Colonic mucosa (tissue), 4 donors: ENCODE measurements around the gene SH3GLB1. TPM values are rescaled to one million over a fixed set of nuclear protein-coding genes. Genes with fewer than 3 reads are reported as not detected.
"Not testable (repeated sequence)": the region's sequence is repeated elsewhere in the genome, so short reads cannot be mapped to it uniquely, and the experiment has no call there.

Experiments used
- DNase-seq: peaks from one replicate; pipeline ENCODE4 v3.0.0-alpha.2; 2020
- H3K27ac ChIP-seq: fragments of 200-600 bp; one replicate; pipeline ENCODE4 v1.8.0; 2021
- H3K27me3 ChIP-seq: fragments of 200-600 bp; one replicate; pipeline ENCODE4 v1.8.0; 2021
- H3K36me3 ChIP-seq: fragments of 200-600 bp; one replicate; pipeline ENCODE4 v1.8.0; 2021
- H3K4me1 ChIP-seq: fragments of 200-600 bp; one replicate; pipeline ENCODE4 v1.8.0; 2021; ENCODE audit warnings: mild to moderate bottlenecking
- H3K4me3 ChIP-seq: fragments of 200-600 bp; one replicate; pipeline ENCODE4 v1.8.0; 2021
- H3K9ac ChIP-seq, 2 donors: one replicate each; pipeline ENCODE4 v1.7.0; 2013; ENCODE audit warnings: control low read depth in 2 of 2, low read depth in 2 of 2, low read length in 2 of 2
- H3K9me3 ChIP-seq: fragments of 200-600 bp; one replicate; pipeline ENCODE4 v1.8.0; 2021
- intact Hi-C: fragments of 100-400 bp; cut with DNase I; formaldehyde crosslinking; loops from one replicate; pipeline ENCODE4 v1.14.1; 2022
- total RNA-seq, 2 donors: library from RNA; stranded (reverse); fragmentation: NEBNext Ultra II Directional in 1 of 2; extraction: Animal tissue kit (Norgen Biotek cat#: 25700) in 1 of 2; gene quantifications; one replicate each; pipeline ENCODE4 v1.2.1, GENCODE V29; 2021
- TF ChIP-seq, protein P1 (sequence below): fragments of 200-600 bp; IDR thresholded peaks from one replicate; pipeline ENCODE4 v1.8.0; 2022; ENCODE audit warnings: antibody characterized with exemption, mild to moderate bottlenecking
- donor health status: healthy.
- donor health status: DM: no; HTN: no; CAD: no.
- donor health status: DM: no; HTN: no; CAD: no.

Gene SH3GLB1
- total RNA-seq, 2 donors from 2014 or later, result 76.7 to 134 TPM

DNA sequence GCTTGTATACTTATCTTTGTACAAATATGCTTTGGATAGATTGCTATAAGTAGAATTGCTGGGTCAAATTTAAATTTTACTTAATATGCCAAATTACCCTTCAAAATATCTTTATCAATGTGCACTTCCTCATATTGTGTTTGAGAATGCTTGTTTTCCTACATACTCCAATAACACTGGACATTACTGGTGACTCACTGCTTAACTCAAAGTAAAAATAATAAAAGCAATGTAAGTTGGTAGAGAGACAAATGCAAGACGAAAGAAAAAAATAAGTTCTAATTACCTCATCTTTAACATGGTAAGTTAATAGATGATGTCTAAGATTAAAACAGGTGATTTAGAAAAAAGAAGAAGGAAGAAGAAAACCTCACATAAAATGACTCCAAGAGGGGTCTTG is 7.9 kb upstream of the SH3GLB1 start:
- Histone ChIP-seq H3K27ac (no peak overlapping the region), H3K4me1 (no peaks in the 10 kb centered on the region), H3K27me3 (no peaks in the 10 kb centered on the region), H3K4me3 (no peak overlapping the region), H3K9ac (no peak overlapping the region), H3K9me3 (no peaks in the 10 kb centered on the region), H3K36me3 (no peaks in the 10 kb centered on the region)
- no peak for DNase-seq
- intact Hi-C loops, result no loop called here
- TF ChIP-seq, protein P1, sequence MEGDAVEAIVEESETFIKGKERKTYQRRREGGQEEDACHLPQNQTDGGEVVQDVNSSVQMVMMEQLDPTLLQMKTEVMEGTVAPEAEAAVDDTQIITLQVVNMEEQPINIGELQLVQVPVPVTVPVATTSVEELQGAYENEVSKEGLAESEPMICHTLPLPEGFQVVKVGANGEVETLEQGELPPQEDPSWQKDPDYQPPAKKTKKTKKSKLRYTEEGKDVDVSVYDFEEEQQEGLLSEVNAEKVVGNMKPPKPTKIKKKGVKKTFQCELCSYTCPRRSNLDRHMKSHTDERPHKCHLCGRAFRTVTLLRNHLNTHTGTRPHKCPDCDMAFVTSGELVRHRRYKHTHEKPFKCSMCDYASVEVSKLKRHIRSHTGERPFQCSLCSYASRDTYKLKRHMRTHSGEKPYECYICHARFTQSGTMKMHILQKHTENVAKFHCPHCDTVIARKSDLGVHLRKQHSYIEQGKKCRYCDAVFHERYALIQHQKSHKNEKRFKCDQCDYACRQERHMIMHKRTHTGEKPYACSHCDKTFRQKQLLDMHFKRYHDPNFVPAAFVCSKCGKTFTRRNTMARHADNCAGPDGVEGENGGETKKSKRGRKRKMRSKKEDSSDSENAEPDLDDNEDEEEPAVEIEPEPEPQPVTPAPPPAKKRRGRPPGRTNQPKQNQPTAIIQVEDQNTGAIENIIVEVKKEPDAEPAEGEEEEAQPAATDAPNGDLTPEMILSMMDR, result no peak

DNA sequence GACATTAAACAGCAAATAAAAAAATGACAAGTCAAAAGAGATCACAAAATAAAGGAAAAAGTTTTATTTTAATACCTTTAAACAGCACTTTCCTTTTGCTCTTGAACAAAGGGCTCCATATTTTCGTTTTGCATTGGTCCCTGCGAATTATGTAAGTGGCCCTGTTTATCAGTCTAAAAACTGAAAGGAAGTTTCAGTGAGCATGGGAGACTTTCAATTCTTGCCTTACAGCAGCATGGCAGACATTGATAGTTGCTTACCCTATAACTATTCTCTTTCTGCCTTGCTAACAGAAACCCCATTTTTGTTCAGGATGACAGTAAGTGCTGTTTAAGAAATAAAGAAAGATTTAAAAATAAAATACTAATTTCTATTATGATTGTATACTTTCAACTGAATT is 5.2 kb upstream of the SH3GLB1 start:
- Histone ChIP-seq H3K4me1 (peaks cover 4% of the 10 kb centered on the region), H3K36me3 (no peaks in the 10 kb centered on the region), H3K27me3 (no peaks in the 10 kb centered on the region), H3K9ac (no peak overlapping the region), H3K4me3 (no peak overlapping the region), H3K9me3 (no peaks in the 10 kb centered on the region), H3K27ac (no peak overlapping the region)
- intact Hi-C loops, result no loop called here
- TF ChIP-seq, protein P1, result no peak
- no peak for DNase-seq

DNA sequence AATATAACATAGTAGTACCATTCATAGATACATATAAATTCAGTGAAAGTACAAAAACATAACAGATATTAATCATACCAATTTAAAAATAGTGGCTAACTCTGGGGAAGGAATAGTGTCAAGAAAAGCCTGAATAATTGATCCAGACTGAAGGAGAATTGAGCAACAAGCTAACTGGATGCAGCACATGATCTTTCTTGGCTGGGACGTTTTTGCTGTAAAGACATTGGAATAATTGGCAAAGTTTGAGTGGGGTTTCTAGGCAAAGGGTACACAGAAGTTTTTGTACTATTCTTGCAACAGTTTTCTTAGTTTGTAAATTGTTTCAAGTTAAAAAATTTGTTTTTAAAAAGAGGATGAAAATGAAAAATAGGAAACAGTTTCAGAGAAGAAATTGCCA is 2.6 kb upstream of the SH3GLB1 start:
- intact Hi-C loops, result no loop called here

DNA sequence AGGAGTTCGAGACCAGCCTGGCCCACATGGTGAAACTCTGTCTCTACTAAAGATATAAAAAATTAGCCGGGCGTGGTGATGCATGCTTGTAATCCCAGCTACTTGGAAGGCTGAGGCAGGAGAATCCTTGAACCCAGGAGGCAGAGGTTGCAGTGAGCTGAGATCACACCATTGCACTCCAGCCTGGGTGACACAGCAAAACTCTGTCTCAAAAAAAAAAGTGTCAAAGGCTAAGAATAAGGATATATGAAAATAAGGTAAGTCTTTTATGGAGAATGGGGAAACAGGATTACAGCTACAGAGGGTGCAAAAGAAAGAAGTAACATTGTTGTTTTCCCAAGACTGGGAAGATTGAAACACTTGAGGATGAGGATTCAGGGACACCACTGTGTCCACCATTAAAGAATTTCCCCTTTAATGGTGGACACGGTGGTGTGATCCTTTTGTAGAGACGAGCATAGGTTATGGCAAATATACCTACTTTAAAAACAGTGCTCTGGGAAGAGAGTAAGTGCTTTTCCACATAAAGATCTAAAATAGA is 1.4 kb upstream of the SH3GLB1 start:
- H3K4me3 ChIP-seq, H3K9me3 ChIP-seq, DNase-seq, H3K4me1 ChIP-seq, H3K36me3 ChIP-seq, H3K9ac ChIP-seq, H3K27me3 ChIP-seq, intact Hi-C loops: not testable (repeated sequence)
- peak overlapping the region; percentile 100 for H3K27ac ChIP-seq

More for the DNA sequence above, 2.6 kb upstream of the SH3GLB1 start:
- Histone ChIP-seq H3K9ac (no peak overlapping the region), H3K36me3 (no peaks in the 10 kb centered on the region), H3K27ac (no peak overlapping the region), H3K4me3 (no peak overlapping the region), H3K9me3 (no peaks in the 10 kb centered on the region), H3K27me3 (no peaks in the 10 kb centered on the region), H3K4me1 (peaks cover 4% of the 10 kb centered on the region)
- TF ChIP-seq, protein P1, result no peak
- no peak for DNase-seq

DNA sequence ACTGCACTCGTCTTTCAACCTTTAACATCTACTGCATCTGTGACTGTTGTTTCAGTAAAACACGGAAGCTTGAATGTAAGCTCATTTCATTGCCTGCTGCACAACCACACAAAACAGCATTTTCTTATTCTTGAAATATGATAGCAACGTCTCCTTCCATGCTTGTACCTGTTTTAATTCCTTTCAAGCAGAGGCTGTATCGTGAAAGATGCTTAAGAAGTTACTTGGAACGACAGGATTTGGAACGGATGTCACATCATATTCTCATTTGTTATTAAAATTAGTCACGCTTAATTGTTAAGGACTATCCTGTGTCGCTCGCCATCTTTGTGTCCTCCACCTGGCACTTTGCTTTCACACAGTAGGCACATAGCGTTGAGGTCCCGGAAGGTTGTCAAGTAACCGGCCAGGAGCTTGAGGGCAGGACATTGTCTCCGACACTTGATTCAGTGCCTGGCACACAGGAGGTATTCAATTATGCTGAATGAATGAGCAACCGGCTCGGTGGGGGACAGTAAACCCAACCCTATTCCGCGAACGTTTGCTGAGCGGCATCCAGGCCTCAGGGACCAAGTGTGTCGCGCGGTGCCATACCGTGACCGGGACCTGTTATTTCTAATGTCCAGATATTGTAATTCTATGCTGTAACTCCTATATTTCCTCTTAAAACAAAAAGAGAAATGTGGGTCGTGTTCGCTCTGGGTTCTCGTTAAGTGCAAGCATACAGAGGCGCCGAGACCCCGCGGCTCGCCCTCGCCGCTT is 499 bp upstream of the SH3GLB1 start:
- Histone ChIP-seq H3K27ac (peak overlapping the region; percentile 100), H3K27me3 (no peaks in the 10 kb centered on the region), H3K4me1 (peaks cover 4% of the 10 kb centered on the region), H3K9ac (peak overlapping the region; percentile 93 to 95), H3K9me3 (no peaks in the 10 kb centered on the region), H3K36me3 (no peaks in the 10 kb centered on the region), H3K4me3 (peak overlapping the region; percentile 89)
- peak; percentile 53 for DNase-seq
- intact Hi-C loops, result no loop called here
- TF ChIP-seq, protein P1, result no peak

DNA sequence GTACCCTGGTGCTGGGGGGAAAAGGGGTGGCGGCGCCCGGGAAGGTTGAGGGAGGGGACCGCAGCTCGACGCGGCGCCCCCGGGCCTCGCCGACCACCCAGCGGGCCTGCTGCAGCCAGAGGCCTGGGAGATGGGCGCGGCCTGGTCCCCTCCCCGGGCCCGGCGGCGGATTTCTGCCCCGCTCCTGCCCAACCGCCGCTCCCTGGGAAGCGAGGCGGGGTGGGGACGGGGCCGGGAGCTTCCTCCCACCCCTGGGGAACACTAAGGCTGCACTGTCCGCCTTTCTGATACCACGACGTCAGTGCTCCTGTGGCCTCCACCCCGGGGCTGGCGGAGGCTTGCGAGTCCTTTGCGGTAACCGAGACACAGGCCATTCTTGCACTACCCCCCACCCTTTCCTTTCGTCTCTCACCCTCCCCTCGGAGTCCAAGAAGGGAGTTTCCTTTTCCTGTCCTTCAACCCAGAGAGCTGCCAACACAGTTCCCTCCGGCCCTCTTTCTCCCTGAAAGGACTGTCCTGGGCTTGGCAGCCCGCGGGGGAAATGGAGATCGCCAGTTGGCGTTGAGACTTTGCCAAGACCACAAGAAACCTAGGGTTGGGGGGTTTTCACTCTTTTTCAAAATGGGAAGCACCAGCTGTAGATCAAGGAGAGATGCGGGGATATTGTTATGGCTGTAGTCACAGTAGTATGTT is 742 bp downstream of the SH3GLB1 start:
- Histone ChIP-seq H3K9ac (peak overlapping the region; percentile 93 to 95), H3K4me3 (peak overlapping the region; percentile 89), H3K27ac (peak overlapping the region; percentile 100), H3K27me3 (no peaks in the 10 kb centered on the region), H3K36me3 (no peaks in the 10 kb centered on the region), H3K4me1 (peaks cover 4% of the 10 kb centered on the region), H3K9me3 (no peaks in the 10 kb centered on the region)
- peak; percentile 72 for DNase-seq
- intact Hi-C loops, result no loop called here
- TF ChIP-seq, protein P1, result no peak
